Right ventricle myocardium superior (tissue), 1 donor: ENCODE measurements around the gene SAMD14. TPM values are rescaled to one million over a fixed set of nuclear protein-coding genes. Genes with fewer than 3 reads are reported as not detected.

Source experiments
- ATAC-seq: fragments of 200-7000 bp; cut with Tn5 transposase; one replicate; pipeline ENCODE4 v1.9.1; 2020; ENCODE audit warnings: mild to moderate bottlenecking; ENCODE audit not compliant: poor library complexity
- DNase-seq: peaks from one replicate; pipeline ENCODE4 v3.0.0-alpha.2; 2020
- intact Hi-C: fragments of 100-400 bp; cut with DNase I; formaldehyde crosslinking; loops from one replicate; pipeline ENCODE4 v1.11.2; 2022
- total RNA-seq: library from RNA; stranded (reverse); fragmentation: NEBNext Ultra II Directional; extraction: Animal tissue kit (Norgen Biotek cat#: 25700); gene quantifications from one replicate; pipeline ENCODE4 v1.2.1, GENCODE V29; 2021
- donor health status: DM: no; HTN: yes; CAD: no; lungs with severe emphysema.

Gene SAMD14
- total RNA-seq, 1 donor from 2014 or later, result 0.78 TPM

- no peak for ATAC-seq
- DNase-seq, result no peak
Observed at GRCh38 chr17:50166518-50167181, 36.7 kb upstream of the SAMD14 start.

GRCh38 chr17:50165867-50166517 lies 36.0 kb upstream of the SAMD14 start, which contains the start of gene SGCA:
TSS of gene SGCA (plus strand) at chr17:50166005. CDS start at chr17:50166041, 36 bp downstream.
- DNase-seq, result peak; percentile 75
- intact Hi-C loops, result no loop called here

More at GRCh38 chr17:50166518-50167181, 36.7 kb upstream of the SAMD14 start:
- intact Hi-C loops, result no loop called here

GRCh38 chr17:50165466-50165865 lies 35.5 kb upstream of the SAMD14 start:
- DNase-seq (no peak), ATAC-seq (no peak)
- intact Hi-C loops, result no loop called here

More at GRCh38 chr17:50165867-50166517, 36.0 kb upstream of the SAMD14 start, which contains the start of gene SGCA:
- peak; percentile 70 for ATAC-seq

GRCh38 chr17:50165066-50165465 lies 35.1 kb upstream of the SAMD14 start:
- intact Hi-C loops, result no loop called here
- no peak for DNase-seq
- no peak for ATAC-seq

- intact Hi-C loops, result no loop called here
- DNase-seq (no peak), ATAC-seq (no peak)
Observed at GRCh38 chr17:50164697-50164988, 34.7 kb upstream of the SAMD14 start.

- intact Hi-C loops, result no loop called here
- DNase-seq, result peak; percentile 71
- peak; percentile 40 for ATAC-seq
Observed at GRCh38 chr17:50163843-50164696, 34.1 kb upstream of the SAMD14 start.

- no peak for ATAC-seq
- DNase-seq, result no peak
- intact Hi-C loops, result no loop called here
Observed at GRCh38 chr17:50162466-50163254, 32.7 kb upstream of the SAMD14 start.

- ATAC-seq (no peak), DNase-seq (no peak)
- intact Hi-C loops, result no loop called here
Observed at GRCh38 chr17:50161911-50162288, 31.9 kb upstream of the SAMD14 start.

- intact Hi-C loops, result no loop called here
- peak; percentile 84 for ATAC-seq
- DNase-seq, result peak; percentile 95
Observed at GRCh38 chr17:50161023-50161910, 31.3 kb upstream of the SAMD14 start.

- no peak for ATAC-seq
- intact Hi-C loops, result no loop called here
Observed at GRCh38 chr17:50157891-50158290, 27.9 kb upstream of the SAMD14 start.

GRCh38 chr17:50155115-50155819 lies 25.3 kb upstream of the SAMD14 start:
- intact Hi-C loops, result no loop called here
- ATAC-seq (no peak), DNase-seq (no peak)

More at GRCh38 chr17:50157891-50158290, 27.9 kb upstream of the SAMD14 start:
- no peak for DNase-seq

GRCh38 chr17:50154604-50155003 lies 24.6 kb upstream of the SAMD14 start:
- no peak for DNase-seq
- ATAC-seq, result no peak
- intact Hi-C loops, result no loop called here

GRCh38 chr17:50153650-50154575 lies 24.0 kb upstream of the SAMD14 start:
- intact Hi-C loops, result no loop called here
- DNase-seq (peak; percentile 87), ATAC-seq (peak; percentile 34)

- ATAC-seq (no peak), DNase-seq (no peak)
- intact Hi-C loops, result no loop called here
Observed at GRCh38 chr17:50152736-50153135, 22.8 kb upstream of the SAMD14 start.

GRCh38 chr17:50151937-50152547 lies 22.1 kb upstream of the SAMD14 start:
- ATAC-seq (peak; percentile 66), DNase-seq (peak; percentile 87)
- intact Hi-C loops, result no loop called here
